GM12878 (cell line): ENCODE results near the gene ATP6V0E1. TPM values are rescaled to one million over a fixed set of nuclear protein-coding genes. Genes with fewer than 3 reads are reported as not detected.

ENCODE experiments used
- BACH1 ChIP-seq: fragments of 450-650 bp; IDR thresholded peaks from 2 replicates; pipeline ENCODE4 v1.6.1; 2017; ENCODE audit warnings: mild to moderate bottlenecking, borderline replicate concordance
- BHLHE40 ChIP-seq, 2 experiments: fragments of 450-650 bp in 1 of 2; IDR thresholded peaks; 2 replicates each; pipeline ENCODE4 v1.6.1; 2011 to 2017; ENCODE audit warnings: low read depth in 2 of 2, borderline replicate concordance in 1 of 2, improper control_type of control experiment in 1 of 2, low read length in 1 of 2, mild to moderate bottlenecking in 1 of 2
- CBX5 ChIP-seq: sonication (generic); IDR thresholded peaks from 2 replicates; pipeline ENCODE4 v1.6.1; 2016; ENCODE audit warnings: low read depth, moderate library complexity, mild to moderate bottlenecking, inconsistent platforms
- CHD1 ChIP-seq: IDR thresholded peaks from 2 replicates; pipeline ENCODE4 v1.6.1; 2012; ENCODE audit warnings: low read depth, low read length, improper control_type of control experiment
- EZH2 ChIP-seq: IDR thresholded peaks from 2 replicates; pipeline ENCODE4 v1.6.1; 2012; ENCODE audit warnings: low read depth, mild to moderate bottlenecking, control low read depth, inconsistent platforms, low read length, borderline replicate concordance; ENCODE audit not compliant: control insufficient read depth
- HDAC6 ChIP-seq: fragments of 200-600 bp; sonication (generic); IDR thresholded peaks from one replicate; pipeline ENCODE4 v1.8.0; 2017; ENCODE audit warnings: antibody characterized with exemption; ENCODE audit not compliant: unreplicated experiment
- IRF4 ChIP-seq: IDR thresholded peaks from 2 replicates; pipeline ENCODE4 v1.6.1; 2011; ENCODE audit warnings: low read depth, low read length
- MEF2B ChIP-seq: fragments of 450-650 bp; IDR thresholded peaks from 2 replicates; pipeline ENCODE4 v1.6.1; 2018; ENCODE audit warnings: mild to moderate bottlenecking, moderate library complexity; ENCODE audit not compliant: partially characterized antibody, poor library complexity, severe bottlenecking
- MTA3 ChIP-seq: IDR thresholded peaks from 2 replicates; pipeline ENCODE4 v1.6.1; 2012; ENCODE audit warnings: low read length, inconsistent platforms, borderline replicate concordance
- NR2C1 ChIP-seq: fragments of 450-650 bp; IDR thresholded peaks from 2 replicates; pipeline ENCODE4 v1.6.1; 2017; ENCODE audit warnings: antibody characterized with exemption, mild to moderate bottlenecking, moderate library complexity
- NR2C2 ChIP-seq: IDR thresholded peaks from 2 replicates; pipeline ENCODE4 v1.6.1; 2011; ENCODE audit warnings: borderline replicate concordance, low read depth; ENCODE audit not compliant: control insufficient read depth, insufficient read length
- RBBP5 ChIP-seq: fragments of 200-600 bp; sonication (generic); conservative IDR thresholded peaks from 2 replicates; pipeline ENCODE4 v1.6.1; 2016
- SMAD1 ChIP-seq: fragments of 450-650 bp; IDR thresholded peaks from 2 replicates; pipeline ENCODE4 v1.6.1; 2018; ENCODE audit warnings: mild to moderate bottlenecking, low read depth; ENCODE audit not compliant: partially characterized antibody
- SMC3 ChIP-seq: IDR thresholded peaks from 2 replicates; pipeline ENCODE4 v1.6.1; 2011; ENCODE audit warnings: low read length, improper control_type of control experiment, borderline replicate concordance
- SREBF1 ChIP-seq: IDR thresholded peaks from 2 replicates; pipeline ENCODE4 v1.6.1; 2012; ENCODE audit warnings: mild to moderate bottlenecking, low read length
- TCF12 ChIP-seq: IDR thresholded peaks from 2 replicates; pipeline ENCODE4 v1.6.1; 2011; ENCODE audit warnings: low read depth, mild to moderate bottlenecking, low read length
- ZNF24 ChIP-seq: fragments of 450-650 bp; IDR thresholded peaks from 2 replicates; pipeline ENCODE4 v1.6.1; 2017; ENCODE audit warnings: antibody characterized with exemption, mild to moderate bottlenecking
- polyA plus RNA-seq, 11 experiments: library from polyadenylated mRNA; depleted of rRNA in 4 of 11; unstranded in 6 of 11; stranded (reverse) in 5 of 11; fragments of >200 nt; fragmentation: Nextera tagmentation in 4 of 11; fragmentation: Illumina TruSeq in 1 of 11; extraction: Ambion mirVana in 4 of 11; extraction: Trizol in 1 of 11; gene quantifications; 1 replicate in 1 of 11; 2 replicates in 10 of 11; pipeline versions ENCODE4 v1.2.1 to v1.2.3, GENCODE V29; 2011 to 2016; ENCODE audit warnings: inconsistent platforms in 2 of 11, missing spikeins in 2 of 11, low read depth in 1 of 11
- total RNA-seq, 4 experiments: library from RNA; depleted of rRNA in 3 of 4; stranded (reverse); fragments of >200 nt in 3 of 4; fragmentation: Illumina TruSeq in 1 of 4; extraction: Trizol in 1 of 4; gene quantifications; 2 replicates each; pipeline versions ENCODE4 v1.2.1 to v1.2.3, GENCODE V29; 2013 to 2021
- TF ChIP-seq, protein P1 (sequence below): fragments of 450-650 bp; IDR thresholded peaks from 2 replicates; pipeline ENCODE4 v1.6.1; 2016; ENCODE audit warnings: mild to moderate bottlenecking
- TF ChIP-seq, protein P2 (sequence below): fragments of 450-650 bp; formaldehyde crosslinking; IDR thresholded peaks from 2 replicates; pipeline ENCODE4 v1.4.0; 2020; ENCODE audit warnings: mild to moderate bottlenecking, moderate library complexity
- TF ChIP-seq, protein P3 (sequence below): fragments of 450-650 bp; IDR thresholded peaks from 2 replicates; pipeline ENCODE4 v1.6.1; 2014; ENCODE audit warnings: mild to moderate bottlenecking
- TF ChIP-seq, protein P4 (sequence below): fragments of 150-350 bp; IDR thresholded peaks from 2 replicates; pipeline ENCODE4 v1.6.1; 2014; ENCODE audit warnings: mild to moderate bottlenecking, low read depth, low read length
- TF ChIP-seq, protein P5 (sequence below): IDR thresholded peaks from 2 replicates; pipeline ENCODE4 v1.6.1; 2012; ENCODE audit warnings: low read depth, low read length, improper control_type of control experiment

ATP6V0E1 gene
- total and polyA plus RNA-seq, 10 of the 15 experiments (the other 5 are each of a cell fraction or from before 2014, with no cell fraction given), result 143 to 787 (median 306) TPM

DNA sequence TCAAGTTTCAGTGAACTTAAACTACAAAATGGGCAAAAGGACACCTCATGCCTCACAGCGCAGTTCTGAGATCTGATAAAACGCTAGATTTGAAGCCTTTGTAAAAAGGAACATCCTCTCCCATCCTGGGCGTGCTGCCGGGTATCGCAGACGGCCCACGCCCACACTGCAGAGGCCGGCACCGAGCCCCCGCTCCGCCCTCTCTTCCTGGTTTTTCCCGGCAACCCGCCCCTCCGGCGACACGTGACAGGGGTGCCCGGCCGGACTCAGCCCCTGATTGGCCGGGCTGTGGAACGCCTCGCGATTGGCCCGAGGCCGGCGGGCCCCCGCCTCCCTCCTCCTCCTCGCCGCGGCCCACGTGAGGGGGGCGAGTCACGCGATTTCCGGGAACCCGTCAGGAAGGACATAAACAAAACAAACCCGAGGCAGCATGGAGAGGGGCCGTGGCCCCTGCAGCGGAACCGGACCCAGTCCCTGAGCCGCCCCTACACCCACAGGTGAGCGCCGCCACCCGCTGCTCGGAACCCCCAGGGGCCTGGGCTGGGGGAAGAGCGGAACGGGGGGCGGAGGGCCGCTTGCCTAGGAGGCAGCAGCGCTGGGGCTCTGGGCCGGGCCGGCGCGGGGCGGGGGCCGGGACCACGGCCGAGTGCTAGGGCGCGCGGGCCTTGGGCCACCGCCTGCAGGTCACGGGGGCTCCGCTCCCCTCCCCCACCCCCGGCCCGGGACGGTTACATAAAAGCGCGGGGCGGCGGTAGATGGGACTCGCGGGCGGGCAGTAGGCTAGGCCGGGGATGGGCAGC lies 72.6 kb downstream of the ATP6V0E1 start, which contains the start of gene CREBRF (continued):
- no peak for TF ChIP-seq EZH2
- TF ChIP-seq BACH1, result peak; percentile 23; the same call in 1 of the 2 replicates
- TF ChIP-seq, protein P1, sequence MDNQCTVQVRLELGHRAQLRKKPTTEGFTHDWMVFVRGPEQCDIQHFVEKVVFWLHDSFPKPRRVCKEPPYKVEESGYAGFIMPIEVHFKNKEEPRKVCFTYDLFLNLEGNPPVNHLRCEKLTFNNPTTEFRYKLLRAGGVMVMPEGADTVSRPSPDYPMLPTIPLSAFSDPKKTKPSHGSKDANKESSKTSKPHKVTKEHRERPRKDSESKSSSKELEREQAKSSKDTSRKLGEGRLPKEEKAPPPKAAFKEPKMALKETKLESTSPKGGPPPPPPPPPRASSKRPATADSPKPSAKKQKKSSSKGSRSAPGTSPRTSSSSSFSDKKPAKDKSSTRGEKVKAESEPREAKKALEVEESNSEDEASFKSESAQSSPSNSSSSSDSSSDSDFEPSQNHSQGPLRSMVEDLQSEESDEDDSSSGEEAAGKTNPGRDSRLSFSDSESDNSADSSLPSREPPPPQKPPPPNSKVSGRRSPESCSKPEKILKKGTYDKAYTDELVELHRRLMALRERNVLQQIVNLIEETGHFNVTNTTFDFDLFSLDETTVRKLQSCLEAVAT, result 0 out of 2 replicates have a peak, but pooled peaks have one; percentile 9
- no peak for TF ChIP-seq RBBP5
- no peak for TF ChIP-seq IRF4
- TF ChIP-seq MTA3, result no peak
- TF ChIP-seq SREBF1, result peak; percentile 71
- TF ChIP-seq, protein P2, sequence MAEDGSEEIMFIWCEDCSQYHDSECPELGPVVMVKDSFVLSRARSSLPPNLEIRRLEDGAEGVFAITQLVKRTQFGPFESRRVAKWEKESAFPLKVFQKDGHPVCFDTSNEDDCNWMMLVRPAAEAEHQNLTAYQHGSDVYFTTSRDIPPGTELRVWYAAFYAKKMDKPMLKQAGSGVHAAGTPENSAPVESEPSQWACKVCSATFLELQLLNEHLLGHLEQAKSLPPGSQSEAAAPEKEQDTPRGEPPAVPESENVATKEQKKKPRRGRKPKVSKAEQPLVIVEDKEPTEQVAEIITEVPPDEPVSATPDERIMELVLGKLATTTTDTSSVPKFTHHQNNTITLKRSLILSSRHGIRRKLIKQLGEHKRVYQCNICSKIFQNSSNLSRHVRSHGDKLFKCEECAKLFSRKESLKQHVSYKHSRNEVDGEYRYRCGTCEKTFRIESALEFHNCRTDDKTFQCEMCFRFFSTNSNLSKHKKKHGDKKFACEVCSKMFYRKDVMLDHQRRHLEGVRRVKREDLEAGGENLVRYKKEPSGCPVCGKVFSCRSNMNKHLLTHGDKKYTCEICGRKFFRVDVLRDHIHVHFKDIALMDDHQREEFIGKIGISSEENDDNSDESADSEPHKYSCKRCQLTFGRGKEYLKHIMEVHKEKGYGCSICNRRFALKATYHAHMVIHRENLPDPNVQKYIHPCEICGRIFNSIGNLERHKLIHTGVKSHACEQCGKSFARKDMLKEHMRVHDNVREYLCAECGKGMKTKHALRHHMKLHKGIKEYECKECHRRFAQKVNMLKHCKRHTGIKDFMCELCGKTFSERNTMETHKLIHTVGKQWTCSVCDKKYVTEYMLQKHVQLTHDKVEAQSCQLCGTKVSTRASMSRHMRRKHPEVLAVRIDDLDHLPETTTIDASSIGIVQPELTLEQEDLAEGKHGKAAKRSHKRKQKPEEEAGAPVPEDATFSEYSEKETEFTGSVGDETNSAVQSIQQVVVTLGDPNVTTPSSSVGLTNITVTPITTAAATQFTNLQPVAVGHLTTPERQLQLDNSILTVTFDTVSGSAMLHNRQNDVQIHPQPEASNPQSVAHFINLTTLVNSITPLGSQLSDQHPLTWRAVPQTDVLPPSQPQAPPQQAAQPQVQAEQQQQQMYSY (CRISPR knock-in tag), result no peak
- TF ChIP-seq, protein P3, sequence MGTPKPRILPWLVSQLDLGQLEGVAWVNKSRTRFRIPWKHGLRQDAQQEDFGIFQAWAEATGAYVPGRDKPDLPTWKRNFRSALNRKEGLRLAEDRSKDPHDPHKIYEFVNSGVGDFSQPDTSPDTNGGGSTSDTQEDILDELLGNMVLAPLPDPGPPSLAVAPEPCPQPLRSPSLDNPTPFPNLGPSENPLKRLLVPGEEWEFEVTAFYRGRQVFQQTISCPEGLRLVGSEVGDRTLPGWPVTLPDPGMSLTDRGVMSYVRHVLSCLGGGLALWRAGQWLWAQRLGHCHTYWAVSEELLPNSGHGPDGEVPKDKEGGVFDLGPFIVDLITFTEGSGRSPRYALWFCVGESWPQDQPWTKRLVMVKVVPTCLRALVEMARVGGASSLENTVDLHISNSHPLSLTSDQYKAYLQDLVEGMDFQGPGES, result peak; percentile 63; the same call in 1 of the 2 replicates
- peak; percentile 34 for TF ChIP-seq MEF2B
- TF ChIP-seq, protein P4, sequence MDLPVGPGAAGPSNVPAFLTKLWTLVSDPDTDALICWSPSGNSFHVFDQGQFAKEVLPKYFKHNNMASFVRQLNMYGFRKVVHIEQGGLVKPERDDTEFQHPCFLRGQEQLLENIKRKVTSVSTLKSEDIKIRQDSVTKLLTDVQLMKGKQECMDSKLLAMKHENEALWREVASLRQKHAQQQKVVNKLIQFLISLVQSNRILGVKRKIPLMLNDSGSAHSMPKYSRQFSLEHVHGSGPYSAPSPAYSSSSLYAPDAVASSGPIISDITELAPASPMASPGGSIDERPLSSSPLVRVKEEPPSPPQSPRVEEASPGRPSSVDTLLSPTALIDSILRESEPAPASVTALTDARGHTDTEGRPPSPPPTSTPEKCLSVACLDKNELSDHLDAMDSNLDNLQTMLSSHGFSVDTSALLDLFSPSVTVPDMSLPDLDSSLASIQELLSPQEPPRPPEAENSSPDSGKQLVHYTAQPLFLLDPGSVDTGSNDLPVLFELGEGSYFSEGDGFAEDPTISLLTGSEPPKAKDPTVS, result no peak
- no peak for TF ChIP-seq CBX5
- TF ChIP-seq TCF12, result no peak; the same call in 1 of the 2 replicates
- TF ChIP-seq NR2C2, result no peak
- TF ChIP-seq NR2C1, result 0 out of 2 replicates have a peak, but pooled peaks have one; percentile 7
- TF ChIP-seq ZNF24, result 0 out of 2 replicates have a peak, but pooled peaks have one; percentile 34
- TF ChIP-seq, protein P5, sequence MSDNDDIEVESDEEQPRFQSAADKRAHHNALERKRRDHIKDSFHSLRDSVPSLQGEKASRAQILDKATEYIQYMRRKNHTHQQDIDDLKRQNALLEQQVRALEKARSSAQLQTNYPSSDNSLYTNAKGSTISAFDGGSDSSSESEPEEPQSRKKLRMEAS, result peak; percentile 98
- no peak for TF ChIP-seq CHD1
- TF ChIP-seq SMAD1, result no peak
- TF ChIP-seq SMC3, result no peak
- no peak for TF ChIP-seq HDAC6
- peak; percentile 99 for TF ChIP-seq BHLHE40 (IDR thresholded peaks at IDR 0.05; ENCODE audit: borderline replicate concordance in 1 of 2, low read depth in 2 of 2, low read length in 1 of 2)
